ENCODE results near the gene ALDH1L1.

The ALDH1L1 gene

GRCh38 chr3:126197343-126197742, 17.0 kb upstream of the ALDH1L1 start:
- in situ Hi-C loops (cut with HindIII; ENCODE audit: low sequenced_read_pairs) = no loop called here

DNA sequence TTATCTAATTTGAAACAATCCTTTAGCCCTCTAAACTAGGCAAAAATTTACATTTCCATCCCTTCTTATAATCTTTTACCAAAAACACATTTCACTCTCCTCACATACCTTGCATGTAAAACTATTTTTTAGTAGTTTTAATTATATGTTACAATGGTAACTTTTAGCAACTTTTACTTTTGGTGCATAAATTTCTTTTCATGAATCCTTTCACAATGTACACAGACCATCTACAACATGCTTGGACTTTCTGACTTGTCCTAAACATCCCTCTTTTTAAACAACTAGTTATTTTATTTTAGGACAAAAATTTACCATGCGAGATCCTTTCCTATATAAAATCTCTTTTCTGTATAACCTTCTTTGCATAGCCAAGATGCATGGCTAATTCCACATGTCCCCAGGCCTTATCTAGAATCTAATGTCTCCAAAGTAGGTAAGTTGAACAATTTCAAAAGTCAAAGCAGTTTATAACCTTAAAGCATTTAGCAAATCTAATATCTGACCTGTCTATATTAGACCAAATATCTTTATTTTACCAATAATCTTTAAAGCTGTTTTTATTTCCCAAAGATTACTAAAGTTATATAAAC, 14.4 kb upstream of the ALDH1L1 start:
- in situ Hi-C loops (cut with HindIII; ENCODE audit: low sequenced_read_pairs) = no loop called here

DNA sequence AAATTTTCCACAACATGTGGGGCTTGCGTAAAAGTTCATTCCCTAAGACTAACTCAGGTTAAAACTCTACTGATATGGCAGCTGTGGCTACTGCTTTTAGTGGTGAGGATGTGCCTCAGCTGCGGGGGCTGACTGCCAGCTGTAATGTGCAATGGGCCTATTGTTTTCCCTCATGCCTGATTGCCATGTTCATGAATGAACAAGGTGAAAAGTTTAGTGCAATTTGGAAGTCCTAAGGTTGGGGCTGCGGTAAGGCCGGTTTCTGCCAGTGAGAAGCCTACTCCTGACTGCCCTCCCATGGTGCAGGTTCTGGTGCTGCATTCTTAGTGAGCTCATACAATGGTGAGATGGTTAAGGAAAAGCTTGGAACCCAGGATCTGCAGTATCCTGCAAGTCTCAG, 10.9 kb upstream of the ALDH1L1 start:
- in situ Hi-C loops (cut with HindIII; ENCODE audit: low sequenced_read_pairs) = no loop called here

- in situ Hi-C loops (cut with HindIII; ENCODE audit: low sequenced_read_pairs) = no loop called here
These were observed 7.5 kb upstream of the ALDH1L1 start for GRCh38 chr3:126187920-126188319.

- in situ Hi-C loops (cut with HindIII; ENCODE audit: low sequenced_read_pairs) = no loop called here
These were observed 6.4 kb upstream of the ALDH1L1 start for GRCh38 chr3:126186749-126187148.

GRCh38 chr3:126186271-126186670, 5.9 kb upstream of the ALDH1L1 start:
- in situ Hi-C loops (cut with HindIII; ENCODE audit: low sequenced_read_pairs) = no loop called here

GRCh38 chr3:126184465-126185000, 4.1 kb upstream of the ALDH1L1 start:
- in situ Hi-C loops (cut with HindIII; ENCODE audit: low sequenced_read_pairs) = loop anchor here (5.0 kb wide), 1 partner anchor 52 kb away; no protein-coding TSS in a partner anchor

DNA sequence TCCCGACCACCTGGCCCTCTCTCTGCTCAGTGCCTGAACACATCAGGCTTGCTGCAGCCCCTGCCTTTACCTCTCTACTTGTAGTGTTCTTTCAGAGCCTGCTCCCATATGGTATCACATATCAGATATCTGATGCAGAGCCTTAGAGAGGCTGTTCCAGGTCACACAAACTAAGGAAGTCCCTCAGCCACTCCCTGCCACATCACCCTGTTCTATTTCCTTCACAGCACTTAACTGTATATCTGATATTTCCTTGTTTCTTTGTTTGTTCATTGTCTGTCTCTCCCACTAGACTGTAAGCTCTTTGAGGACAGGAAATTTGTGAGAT, 976 bp upstream of the ALDH1L1 start:
- in situ Hi-C loops (cut with HindIII; ENCODE audit: low sequenced_read_pairs) = loop anchor here (5.0 kb wide), 1 partner anchor 49 kb away; no protein-coding TSS in a partner anchor

GRCh38 chr3:126179825-126180476, 435 bp downstream of the ALDH1L1 start:
- in situ Hi-C loops (cut with HindIII; ENCODE audit: low sequenced_read_pairs) = loop anchor here (5.0 kb wide), 1 partner anchor 48 kb away; no protein-coding TSS in a partner anchor

DNA sequence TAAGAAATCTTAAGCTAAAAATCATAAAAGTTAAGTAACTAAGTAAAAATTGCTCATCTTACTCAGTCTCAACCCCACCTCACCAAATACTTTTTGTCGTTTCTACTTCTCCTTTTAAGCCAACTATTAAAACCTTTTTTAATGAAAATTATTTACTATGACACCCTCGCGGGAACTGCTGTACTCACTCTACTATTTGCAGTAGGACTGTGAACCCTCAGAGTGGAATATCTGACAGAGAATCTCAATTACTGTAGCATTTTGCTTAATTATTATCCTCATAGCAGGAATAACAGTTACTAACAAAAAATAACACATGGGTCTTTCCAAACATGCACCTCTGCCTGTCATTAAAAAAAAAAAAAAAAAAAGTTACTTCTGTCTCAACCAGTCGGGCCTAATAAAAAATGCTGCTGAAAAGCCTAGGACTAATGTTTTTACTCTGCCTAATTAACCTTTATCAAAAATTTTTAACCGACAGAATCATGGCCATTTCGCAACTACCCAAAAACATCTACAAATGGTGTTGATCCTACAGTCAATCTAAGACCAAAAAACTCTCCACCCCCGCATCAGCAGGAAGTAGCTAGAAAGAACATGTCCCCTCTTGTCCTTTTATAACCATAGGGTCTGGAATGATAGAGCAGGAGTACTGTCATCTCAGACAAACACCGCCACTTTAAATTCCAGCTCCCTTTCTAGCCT, 10.2 kb downstream of the ALDH1L1 start:
- in situ Hi-C loops (cut with HindIII; ENCODE audit: low sequenced_read_pairs) = no loop called here

- in situ Hi-C loops (cut with HindIII; ENCODE audit: low sequenced_read_pairs) = no loop called here
These were observed 12.8 kb downstream of the ALDH1L1 start for GRCh38 chr3:126167566-126167965.

GRCh38 chr3:126166009-126166408, 14.4 kb downstream of the ALDH1L1 start:
- in situ Hi-C loops (cut with HindIII; ENCODE audit: low sequenced_read_pairs) = no loop called here

DNA sequence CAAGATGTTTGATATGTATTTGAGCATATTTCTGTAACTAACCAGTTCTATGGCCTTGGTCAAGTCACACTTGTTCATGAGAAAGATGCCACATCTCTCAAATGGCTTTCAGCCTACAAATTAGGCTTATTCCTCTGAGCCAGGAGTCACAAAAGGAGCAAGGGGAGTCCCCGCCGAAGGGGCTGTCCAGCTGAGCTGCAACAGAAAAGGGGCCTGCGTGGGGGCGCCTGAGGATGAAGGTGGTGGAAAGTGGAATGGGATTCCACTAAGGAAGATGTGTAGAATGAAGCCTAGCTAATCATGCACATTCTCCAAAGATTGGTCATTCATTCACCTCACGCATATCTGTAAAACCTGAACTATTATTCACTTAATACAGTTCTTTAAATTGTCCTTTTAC, 19.1 kb downstream of the ALDH1L1 start:
- in situ Hi-C loops (cut with HindIII; ENCODE audit: low sequenced_read_pairs) = no loop called here

DNA sequence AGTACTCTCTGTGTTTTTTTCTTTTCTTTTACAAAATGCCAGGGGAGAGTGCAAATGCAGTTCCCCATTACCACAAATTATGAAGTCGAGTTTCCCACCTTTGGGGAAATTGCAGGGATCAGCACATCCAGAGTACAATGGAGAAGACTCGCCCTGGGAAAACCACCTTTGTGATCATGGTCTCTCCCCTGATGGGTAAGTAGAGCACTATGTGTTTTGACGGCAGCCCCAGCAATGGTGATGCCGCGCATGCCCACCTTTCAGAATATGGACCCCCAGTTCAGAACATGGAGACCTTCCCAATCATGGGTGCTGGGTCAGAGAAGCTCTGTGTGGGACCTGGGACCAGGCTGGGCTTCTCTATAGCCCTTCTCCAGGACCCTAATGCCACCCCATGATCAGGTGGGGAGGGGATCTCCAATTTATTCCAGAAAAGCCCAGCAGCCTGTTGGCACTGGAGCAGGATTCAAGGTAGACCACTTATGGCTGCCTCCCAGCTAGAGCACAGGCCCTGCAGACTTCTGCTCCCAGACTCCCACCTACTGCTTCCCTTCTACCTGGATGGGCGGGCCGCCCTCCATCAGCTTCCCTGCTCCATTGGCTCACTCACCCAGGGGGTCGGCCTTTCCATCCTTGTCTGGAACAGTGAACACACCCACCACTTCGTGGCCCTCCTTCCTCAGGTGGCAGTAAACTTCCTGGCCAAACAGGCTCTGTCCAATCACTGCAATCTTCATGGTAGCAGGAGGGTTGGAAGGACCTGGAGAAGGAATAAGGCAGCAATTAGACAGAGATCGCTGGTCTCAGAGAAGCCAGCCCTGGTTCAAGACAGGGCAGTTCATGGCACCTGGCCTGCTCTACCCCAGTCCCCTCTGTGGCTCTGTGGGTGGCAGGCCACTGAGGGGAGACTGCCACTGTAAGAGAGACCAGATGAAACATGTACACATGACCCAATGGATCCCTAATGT, 19.9 kb downstream of the ALDH1L1 start:
- in situ Hi-C loops (cut with HindIII; ENCODE audit: low sequenced_read_pairs) = no loop called here

DNA sequence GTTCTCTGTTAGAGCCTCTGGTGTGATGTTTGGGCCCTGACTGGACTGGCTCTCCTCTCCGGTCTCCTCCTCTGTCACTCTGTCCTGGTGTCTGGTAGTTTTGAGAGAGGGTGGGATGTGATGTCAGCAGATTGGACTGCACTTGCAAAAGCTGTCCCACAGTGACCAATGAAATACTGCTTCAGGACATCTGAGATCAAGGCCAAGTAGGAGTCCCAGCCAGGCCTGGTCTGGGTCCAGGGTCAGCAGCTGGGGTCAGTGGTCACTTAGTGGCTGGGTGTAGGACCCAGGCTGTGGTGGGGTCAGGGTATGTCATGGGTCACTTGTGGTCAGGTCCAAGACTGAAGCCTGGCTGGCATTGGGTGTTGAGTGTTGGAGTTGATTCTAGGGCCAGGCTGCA, 20.9 kb downstream of the ALDH1L1 start:
- in situ Hi-C loops (cut with HindIII; ENCODE audit: low sequenced_read_pairs) = no loop called here

- in situ Hi-C loops (cut with HindIII; ENCODE audit: low sequenced_read_pairs) = no loop called here
These were observed 21.4 kb downstream of the ALDH1L1 start for GRCh38 chr3:126158912-126159454.

DNA sequence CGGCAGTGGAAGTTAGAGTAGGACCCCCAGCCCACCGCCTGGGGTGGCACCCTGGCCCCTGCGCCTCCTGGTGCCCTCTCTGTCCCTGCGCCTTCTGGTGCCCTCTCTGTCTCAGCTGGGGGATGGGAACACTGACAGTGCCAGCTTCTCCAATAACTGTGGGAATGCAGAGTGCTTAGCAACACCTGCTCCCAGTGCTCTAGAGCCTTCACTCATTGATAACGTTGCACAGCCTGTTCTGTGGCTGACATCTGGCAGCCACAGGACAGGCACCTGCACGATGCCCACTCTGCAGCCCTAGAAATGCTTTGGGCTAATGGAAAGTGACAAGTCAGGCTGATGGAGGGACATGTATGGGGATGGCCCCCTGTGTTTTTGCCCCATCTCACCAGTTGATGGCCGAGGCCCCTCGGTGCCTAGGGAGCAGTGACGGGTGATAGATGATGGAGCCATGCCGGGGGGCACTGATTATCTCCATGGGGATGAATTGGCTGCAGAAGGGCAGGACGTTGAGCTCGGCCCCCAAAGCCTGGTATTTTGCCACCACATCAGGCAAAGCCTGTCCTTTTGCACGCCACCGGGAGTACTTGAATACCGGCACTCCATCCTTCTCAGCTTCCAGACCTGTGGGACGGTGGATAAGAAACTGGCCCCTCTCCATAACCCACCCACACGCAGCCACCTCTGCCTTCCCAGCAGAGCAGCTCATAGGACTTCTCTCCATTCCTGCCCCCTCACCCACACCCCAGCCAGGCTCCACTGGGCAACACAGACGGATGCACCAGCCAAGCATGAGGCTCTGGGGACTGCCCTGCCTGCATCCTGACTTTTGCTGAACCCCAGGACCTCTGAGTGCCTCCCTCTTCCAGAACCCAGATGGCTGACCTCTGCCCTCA, 22.1 kb downstream of the ALDH1L1 start:
- in situ Hi-C loops (cut with HindIII; ENCODE audit: low sequenced_read_pairs) = no loop called here

DNA sequence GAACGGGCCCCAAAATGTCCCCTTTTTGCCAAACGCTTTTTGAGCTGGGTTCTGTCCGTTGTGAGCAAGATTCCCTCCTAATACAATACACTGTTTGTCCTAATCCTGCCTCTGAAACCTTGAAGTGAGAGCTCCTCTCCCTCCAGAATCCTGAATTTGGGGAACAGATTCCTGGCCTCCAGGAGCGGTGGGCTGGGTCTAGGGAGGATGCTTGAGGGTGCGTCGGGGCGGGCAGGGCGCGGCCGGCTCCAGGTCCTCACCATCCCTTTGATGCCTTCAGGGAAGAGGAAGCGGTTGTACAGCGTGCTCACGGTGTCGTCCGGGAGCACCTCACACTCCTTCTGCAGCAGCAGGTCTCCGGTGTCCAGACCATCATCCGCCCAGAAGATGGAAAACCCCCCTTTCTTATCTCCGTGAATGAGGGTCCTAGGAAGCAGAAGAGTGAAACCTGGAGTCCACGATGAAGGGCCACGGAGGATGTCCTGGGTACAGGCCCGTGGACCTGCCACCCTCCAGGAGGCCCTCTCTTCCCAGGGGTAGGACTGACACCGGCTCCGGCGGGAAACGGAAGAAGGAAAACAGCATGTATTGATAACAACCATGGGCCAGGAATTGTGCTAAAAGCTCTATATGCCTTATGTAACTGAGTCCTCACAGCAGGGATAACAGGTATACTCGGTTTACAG, 23.2 kb downstream of the ALDH1L1 start:
- in situ Hi-C loops (cut with HindIII; ENCODE audit: low sequenced_read_pairs) = no loop called here

- in situ Hi-C loops (cut with HindIII; ENCODE audit: low sequenced_read_pairs) = no loop called here
These were observed 23.9 kb downstream of the ALDH1L1 start for GRCh38 chr3:126156468-126156867.
